Nephron (organoid): ENCODE data around the gene ASIC2.

Experiments used
- H3K27ac Mint-ChIP-seq, 3 experiments: 2 replicates each; pipeline ENCODE4 v1.8.0; 2020; ENCODE audit warnings: mixed read lengths in 3 of 3, mild to moderate bottlenecking in 2 of 3, moderate library complexity in 1 of 3
- H3K27me3 Mint-ChIP-seq: 2 replicates; pipeline ENCODE4 v1.8.0; 2021; ENCODE audit warnings: low read depth, mild to moderate bottlenecking, moderate library complexity, mixed read lengths
- H3K36me3 Mint-ChIP-seq: 2 replicates; pipeline ENCODE4 v1.8.0; 2020; ENCODE audit warnings: low read depth, mixed read lengths
- H3K4me1 Mint-ChIP-seq: 2 replicates; pipeline ENCODE4 v1.8.0; 2020; ENCODE audit warnings: mixed read lengths
- H3K4me3 Mint-ChIP-seq, 3 experiments: 2 replicates each; pipeline ENCODE4 v1.8.0; 2020; ENCODE audit warnings: mild to moderate bottlenecking in 3 of 3, mixed read lengths in 3 of 3, moderate library complexity in 2 of 3
- H3K9me3 Mint-ChIP-seq: 2 replicates; pipeline ENCODE4 v1.8.0; 2020; ENCODE audit warnings: mixed read lengths
- CTCF ChIP-seq, 3 experiments: fragments of 200-600 bp; sonication (generic); IDR thresholded peaks; one replicate each; pipeline ENCODE4 v1.5.0; 2021; ENCODE audit warnings: antibody characterized with exemption in 3 of 3; ENCODE audit not compliant: unreplicated experiment in 3 of 3

Gene ASIC2

GRCh38 chr17:33330877-33331276, 37.8 kb upstream of the ASIC2 start:
- H3K36me3 Mint-ChIP-seq: no peaks in the 10 kb centered on the region
- H3K27me3 Mint-ChIP-seq: peaks cover 35% of the 10 kb centered on the region
- no peak overlapping the region for H3K27ac Mint-ChIP-seq
- no peaks in the 10 kb centered on the region for H3K4me1 Mint-ChIP-seq
- TF ChIP-seq CTCF (IDR thresholded peaks at IDR 0.05; ENCODE audit: unreplicated experiment in 3 of 3): no peak
- H3K9me3 Mint-ChIP-seq: peaks cover 4% of the 10 kb centered on the region
- no peak overlapping the region for H3K4me3 Mint-ChIP-seq

GRCh38 chr17:33328129-33328528, 35.0 kb upstream of the ASIC2 start:
- H3K36me3 Mint-ChIP-seq: no peaks in the 10 kb centered on the region
- H3K4me1 Mint-ChIP-seq: no peaks in the 10 kb centered on the region
- no peak overlapping the region for H3K27ac Mint-ChIP-seq
- TF ChIP-seq CTCF (IDR thresholded peaks at IDR 0.05; ENCODE audit: unreplicated experiment in 3 of 3): no peak
- H3K9me3 Mint-ChIP-seq: peaks cover 4% of the 10 kb centered on the region
- no peak overlapping the region for H3K4me3 Mint-ChIP-seq
- H3K27me3 Mint-ChIP-seq: peaks cover 38% of the 10 kb centered on the region

- Mint-ChIP-seq H3K27ac (no peak overlapping the region), H3K9me3 (peaks cover 4% of the 10 kb centered on the region), H3K27me3 (peaks cover 48% of the 10 kb centered on the region), H3K4me3 (no peak overlapping the region), H3K4me1 (no peaks in the 10 kb centered on the region), H3K36me3 (no peaks in the 10 kb centered on the region)
- TF ChIP-seq CTCF (IDR thresholded peaks at IDR 0.05; ENCODE audit: unreplicated experiment in 3 of 3): no peak
These were observed 31.6 kb upstream of the ASIC2 start for GRCh38 chr17:33324736-33325135.

GRCh38 chr17:33322063-33322462, 29.0 kb upstream of the ASIC2 start:
- Mint-ChIP-seq H3K4me1 (no peaks in the 10 kb centered on the region), H3K27ac (no peak overlapping the region), H3K27me3 (peaks cover 60% of the 10 kb centered on the region), H3K36me3 (no peaks in the 10 kb centered on the region), H3K4me3 (no peak overlapping the region), H3K9me3 (no peaks in the 10 kb centered on the region)
- TF ChIP-seq CTCF (IDR thresholded peaks at IDR 0.05; ENCODE audit: unreplicated experiment in 3 of 3): no peak

- no peak overlapping the region for H3K4me3 Mint-ChIP-seq
- H3K27me3 Mint-ChIP-seq: peaks cover 48% of the 10 kb centered on the region
- H3K36me3 Mint-ChIP-seq: no peaks in the 10 kb centered on the region
- H3K9me3 Mint-ChIP-seq: no peaks in the 10 kb centered on the region
- H3K4me1 Mint-ChIP-seq: no peaks in the 10 kb centered on the region
- TF ChIP-seq CTCF (IDR thresholded peaks at IDR 0.05; ENCODE audit: unreplicated experiment in 3 of 3): no peak
- no peak overlapping the region for H3K27ac Mint-ChIP-seq
These were observed 25.1 kb upstream of the ASIC2 start for GRCh38 chr17:33318241-33318640.

GRCh38 chr17:33316746-33317145, 23.7 kb upstream of the ASIC2 start:
- no peaks in the 10 kb centered on the region for H3K4me1 Mint-ChIP-seq
- no peaks in the 10 kb centered on the region for H3K9me3 Mint-ChIP-seq
- H3K27ac Mint-ChIP-seq: no peak overlapping the region
- no peaks in the 10 kb centered on the region for H3K36me3 Mint-ChIP-seq
- no peak overlapping the region for H3K4me3 Mint-ChIP-seq
- TF ChIP-seq CTCF (IDR thresholded peaks at IDR 0.05; ENCODE audit: unreplicated experiment in 3 of 3): no peak
- H3K27me3 Mint-ChIP-seq: peaks cover 42% of the 10 kb centered on the region
